Psoas muscle (tissue), 8 donors: ENCODE measurements around the gene STAC3. TPM values are rescaled to one million over a fixed set of nuclear protein-coding genes. Genes with fewer than 3 reads are reported as not detected.

ENCODE experiments used
- ATAC-seq, 4 donors: fragments of 200-7000 bp; cut with Tn5 transposase; one replicate each; pipeline ENCODE4 v1.9.1; 2020; ENCODE audit warnings: moderate library complexity in 3 of 4, mild to moderate bottlenecking in 2 of 4
- DNase-seq, 2 donors: peaks; one replicate each; pipeline ENCODE4 v3.0.0-alpha.2; 2020
- H3K27ac ChIP-seq: fragments of 200-600 bp; one replicate; pipeline ENCODE4 v1.8.0; 2022
- H3K27me3 ChIP-seq, 3 donors: fragments of 200-600 bp in 1 of 3; one replicate each; pipeline versions ENCODE4 v1.6.1 to v1.8.0; 2013 to 2022; ENCODE audit warnings: low read length in 2 of 3, mild to moderate bottlenecking in 2 of 3, moderate library complexity in 1 of 3; ENCODE audit not compliant: insufficient read depth in 3 of 3
- H3K36me3 ChIP-seq, 2 donors: fragments of 200-600 bp in 1 of 2; one replicate each; pipeline versions ENCODE4 v1.6.1 to v1.8.0; 2013 to 2022; ENCODE audit warnings: low read depth in 1 of 2, mild to moderate bottlenecking in 1 of 2, moderate library complexity in 1 of 2; ENCODE audit not compliant: insufficient read depth in 1 of 2
- H3K4me1 ChIP-seq: fragments of 200-600 bp; one replicate; pipeline ENCODE4 v1.8.0; 2022
- H3K4me3 ChIP-seq: fragments of 200-600 bp; one replicate; pipeline ENCODE4 v1.8.0; 2022; ENCODE audit warnings: mild to moderate bottlenecking
- H3K9me3 ChIP-seq: fragments of 200-600 bp; one replicate; pipeline ENCODE4 v1.8.0; 2022
- CTCF ChIP-seq: fragments of 200-600 bp; IDR thresholded peaks from one replicate; pipeline ENCODE4 v1.8.0; 2022; ENCODE audit warnings: antibody characterized with exemption
- WGBS, 3 donors: extraction: QIAGEN DNeasy Blood & Tissue Kit; methylation state at CpG; one replicate each; pipeline versions ENCODE4 v1.1.6 to v1.1.7; 2013; 5-methylcytosine and 5-hydroxymethylcytosine counted together
- intact Hi-C, 2 donors: fragments of 100-400 bp; cut with DNase I; formaldehyde crosslinking; loops; one replicate each; pipeline versions ENCODE4 v1.11.0 to v1.14.2; 2022
- polyA plus RNA-seq, 3 donors: library from polyadenylated mRNA; stranded (reverse); fragments of 200-250 nt; gene quantifications; one replicate each; pipeline ENCODE4 v1.2.3, GENCODE V29; 2013
- total RNA-seq, 4 donors: library from RNA; stranded (reverse); fragmentation: NEBNext Ultra II Directional in 2 of 4; extraction: Animal tissue kit (Norgen Biotek cat#: 25700) in 2 of 4; gene quantifications; one replicate each; pipeline versions ENCODE4 v1.2.1 to v1.2.4, GENCODE V29; 2021 to 2023
- donor health status: healthy with polysubstance abuse.
- donor health status: DM: no; HTN: no; CAD: no; lungs with moderate emphysema.
- donor health status: Bipolar disorder and iron deficiency.
- donor health status: healthy.
- donor health status: DM: yes; HTN: yes; CAD: no.
- donor health status: DM: no; HTN: no; CAD: no.
- donor health status: DM: no; HTN: no; CAD: no.
- donor health status: DM: yes; HTN: yes; CAD: no.

Gene STAC3
- total and polyA plus RNA-seq, 7 donors, result 98.2 to 1,676 (median 868) TPM

GRCh38 chr12:57195611-57196371, 55.2 kb downstream of the STAC3 start:
- no peak for TF ChIP-seq CTCF
- Histone ChIP-seq H3K9me3 (no peaks in the 10 kb centered on the region), H3K36me3 (peaks cover 0 to 76% of the 10 kb centered on the region in 2 donors), H3K27ac (no peak overlapping the region), H3K4me3 (no peak overlapping the region), H3K27me3 (no peaks in the 10 kb centered on the region), H3K4me1 (no peaks in the 10 kb centered on the region)
- WGBS, 3 donors, result 77 to 81% (median 78%) methylated on average over 30 to 34 of the region's 34 CpGs
- DNase-seq (no peak), ATAC-seq (no peak)
- intact Hi-C loops, result no loop called here

GRCh38 chr12:57195186-57195585, 55.8 kb downstream of the STAC3 start:
- TF ChIP-seq CTCF, result no peak
- no peaks in the 10 kb centered on the region for H3K9me3 ChIP-seq
- H3K36me3 ChIP-seq, result peaks cover 0 to 70% of the 10 kb centered on the region in 2 donors
- H3K4me1 ChIP-seq, result no peaks in the 10 kb centered on the region
- ATAC-seq (no peak), DNase-seq (no peak)
- WGBS, 3 donors, result 73 to 86% (median 85%) methylated on average over 18 to 19 of the region's 19 CpGs
- H3K27me3 ChIP-seq, result no peaks in the 10 kb centered on the region
- no peak overlapping the region for H3K27ac ChIP-seq
- H3K4me3 ChIP-seq, result no peak overlapping the region
- intact Hi-C loops, result no loop called here

- DNase-seq (no peak), ATAC-seq (no peak)
- Histone ChIP-seq H3K27ac (no peak overlapping the region), H3K9me3 (no peaks in the 10 kb centered on the region), H3K36me3 (peaks cover 0 to 61% of the 10 kb centered on the region in 2 donors), H3K4me1 (no peaks in the 10 kb centered on the region), H3K4me3 (no peak overlapping the region), H3K27me3 (no peaks in the 10 kb centered on the region)
- no peak for TF ChIP-seq CTCF
- WGBS, 3 donors, result 90% methylated on average over 14 to 18 of the region's 18 CpGs
- intact Hi-C loops, result no loop called here
These were observed 56.7 kb downstream of the STAC3 start for GRCh38 chr12:57194253-57194652.

GRCh38 chr12:57193706-57194245, 57.2 kb downstream of the STAC3 start:
- H3K4me1 ChIP-seq, result no peaks in the 10 kb centered on the region
- intact Hi-C loops, result no loop called here
- H3K4me3 ChIP-seq, result no peak overlapping the region
- no peak overlapping the region for H3K27ac ChIP-seq
- peaks cover 0 to 59% of the 10 kb centered on the region in 2 donors for H3K36me3 ChIP-seq
- no peaks in the 10 kb centered on the region for H3K27me3 ChIP-seq
- ATAC-seq (no peak), DNase-seq (no peak)
- no peaks in the 10 kb centered on the region for H3K9me3 ChIP-seq
- WGBS, 3 donors, result 77 to 82% (median 80%) methylated on average over 19 of the region's 19 CpGs
- TF ChIP-seq CTCF, result no peak

Other genes with a start within 250 kb of the STAC3 start
- gene ZBTB39, start 244.6 kb downstream of the STAC3 start, total RNA-seq, result 1 to 10 TPM; 3.2 to 5.2 (median 3.6) TPM
- 1 to 10 TPM; 1.2 to 3.1 (median 1.4) TPM for gene ZBTB39, start 244.6 kb downstream of the STAC3 start, polyA plus RNA-seq
- gene TAC3, start 234.7 kb downstream of the STAC3 start, total RNA-seq, result not detected
- under 1 TPM in 1 of 3 donors, not detected in 2; 0.09 TPM for gene TAC3, start 234.7 kb downstream of the STAC3 start, polyA plus RNA-seq
- gene MYO1A, start 201.1 kb downstream of the STAC3 start, total RNA-seq, result 1 to 10 TPM in 1 of 4 donors, under 1 TPM in 2, not detected in 1; 0.10 to 1.3 (median 0.20) TPM
- gene MYO1A, start 201.1 kb downstream of the STAC3 start, polyA plus RNA-seq, result under 1 TPM; 0.04 to 0.91 (median 0.18) TPM
- 1 to 10 TPM; 1.5 to 3.2 (median 2.1) TPM for gene NEMP1, start 172.4 kb downstream of the STAC3 start, total RNA-seq
- gene NEMP1, start 172.4 kb downstream of the STAC3 start, polyA plus RNA-seq, result 1 to 10 TPM; 1.3 to 3.0 (median 2.7) TPM
- 10 to 100 TPM in 2 of 4 donors, 1 to 10 TPM in 2; 7.1 to 28.4 (median 10.8) TPM for gene NAB2, start 162.1 kb downstream of the STAC3 start, total RNA-seq
- 100 to 1,000 TPM in 1 of 3 donors, 1 to 10 TPM in 2; 5.6 to 114 (median 8.2) TPM for gene NAB2, start 162.1 kb downstream of the STAC3 start, polyA plus RNA-seq
- 10 to 100 TPM; 14.1 to 27.7 (median 18.2) TPM for gene STAT6, start 139.8 kb downstream of the STAC3 start, total RNA-seq
- gene STAT6, start 139.8 kb downstream of the STAC3 start, polyA plus RNA-seq, result 10 to 100 TPM; 10.4 to 11.6 (median 11.3) TPM
- gene LRP1, start 122.7 kb downstream of the STAC3 start, total RNA-seq, result 10 to 100 TPM; 33.1 to 50.6 (median 35.1) TPM
- gene LRP1, start 122.7 kb downstream of the STAC3 start, polyA plus RNA-seq, result 10 to 100 TPM; 10.7 to 14.7 (median 14.5) TPM
- not detected for gene LRP1-AS, start 103.6 kb downstream of the STAC3 start, total RNA-seq
- not detected for gene LRP1-AS, start 103.6 kb downstream of the STAC3 start, polyA plus RNA-seq
- gene NXPH4, start 34.4 kb downstream of the STAC3 start, total RNA-seq, result under 1 TPM in 3 of 4 donors, not detected in 1; 0.24 to 0.58 (median 0.42) TPM
- under 1 TPM in 2 of 3 donors, not detected in 1; 0.01 to 0.20 TPM for gene NXPH4, start 34.4 kb downstream of the STAC3 start, polyA plus RNA-seq
- 10 to 100 TPM; 39.2 to 59.2 (median 47.3) TPM for gene SHMT2, start 21.5 kb downstream of the STAC3 start, total RNA-seq
- gene SHMT2, start 21.5 kb downstream of the STAC3 start, polyA plus RNA-seq, result 10 to 100 TPM; 36.6 to 66.8 (median 62.7) TPM
- gene R3HDM2, start 179.9 kb upstream of the STAC3 start, total RNA-seq, result 10 to 100 TPM; 41.4 to 64.9 (median 45.0) TPM
- gene R3HDM2, start 179.9 kb upstream of the STAC3 start, polyA plus RNA-seq, result 10 to 100 TPM; 12.1 to 22.6 (median 20.9) TPM
- under 1 TPM in 2 of 4 donors, not detected in 2; 0.18 to 0.21 TPM for gene INHBC, start 183.6 kb upstream of the STAC3 start, total RNA-seq
- under 1 TPM in 1 of 3 donors, not detected in 2; 0.05 TPM for gene INHBC, start 183.6 kb upstream of the STAC3 start, polyA plus RNA-seq
- 1 to 10 TPM in 2 of 4 donors, under 1 TPM in 2; 0.23 to 6.8 (median 2.1) TPM for gene INHBE, start 204.1 kb upstream of the STAC3 start, total RNA-seq
- gene INHBE, start 204.1 kb upstream of the STAC3 start, polyA plus RNA-seq, result 1 to 10 TPM in 1 of 3 donors, under 1 TPM in 2; 0.18 to 1.4 (median 0.18) TPM
- gene GLI1, start 208.6 kb upstream of the STAC3 start, total RNA-seq, result under 1 TPM in 3 of 4 donors, not detected in 1; 0.07 to 0.86 (median 0.61) TPM
- gene GLI1, start 208.6 kb upstream of the STAC3 start, polyA plus RNA-seq, result under 1 TPM; 0.21 to 0.34 (median 0.23) TPM
- 1 to 10 TPM; 1.3 to 5.4 (median 4.1) TPM for gene ARHGAP9, start 228.7 kb upstream of the STAC3 start, total RNA-seq
- 1 to 10 TPM in 2 of 3 donors, under 1 TPM in 1; 0.91 to 2.0 (median 1.4) TPM for gene ARHGAP9, start 228.7 kb upstream of the STAC3 start, polyA plus RNA-seq
- 10 to 100 TPM; 68.6 to 88.0 (median 83.7) TPM for gene MARS1, start 236.9 kb upstream of the STAC3 start, total RNA-seq
- gene MARS1, start 236.9 kb upstream of the STAC3 start, polyA plus RNA-seq, result 10 to 100 TPM; 41.2 to 97.4 (median 77.7) TPM